Femur (tissue), 1 donor: ENCODE data around the gene PMM1.
A peak's percentile ranks its signal among the peaks of the same experiment; 100 is the strongest.

Source experiments
- DNase-seq: peaks from one replicate; pipeline ENCODE4 v3.0.0-alpha.2; 2017

PMM1 gene

DNA sequence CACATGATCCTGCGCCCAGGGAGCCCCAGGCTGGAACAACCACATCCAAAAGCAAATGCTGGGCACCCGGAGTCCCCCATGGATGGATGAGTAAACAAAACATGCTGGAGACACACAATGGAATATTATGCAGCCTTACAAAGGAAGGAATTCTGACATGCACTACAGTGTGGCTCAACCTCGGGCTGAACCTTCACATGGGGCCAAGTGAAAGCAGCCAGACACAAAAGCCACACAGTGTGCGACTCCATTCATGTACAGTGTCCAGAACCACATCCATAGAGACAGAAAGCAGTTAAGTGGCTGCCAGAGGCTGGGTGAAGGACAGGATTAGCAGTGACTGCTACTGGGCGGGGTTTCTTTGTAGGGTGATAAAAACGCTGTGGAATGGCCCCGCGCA lies 55.4 kb downstream of the PMM1 start:
- DNase-seq: no peak

GRCh38 chr22:41532908-41533825 lies 56.5 kb downstream of the PMM1 start:
- DNase-seq: peak; percentile 73

DNA sequence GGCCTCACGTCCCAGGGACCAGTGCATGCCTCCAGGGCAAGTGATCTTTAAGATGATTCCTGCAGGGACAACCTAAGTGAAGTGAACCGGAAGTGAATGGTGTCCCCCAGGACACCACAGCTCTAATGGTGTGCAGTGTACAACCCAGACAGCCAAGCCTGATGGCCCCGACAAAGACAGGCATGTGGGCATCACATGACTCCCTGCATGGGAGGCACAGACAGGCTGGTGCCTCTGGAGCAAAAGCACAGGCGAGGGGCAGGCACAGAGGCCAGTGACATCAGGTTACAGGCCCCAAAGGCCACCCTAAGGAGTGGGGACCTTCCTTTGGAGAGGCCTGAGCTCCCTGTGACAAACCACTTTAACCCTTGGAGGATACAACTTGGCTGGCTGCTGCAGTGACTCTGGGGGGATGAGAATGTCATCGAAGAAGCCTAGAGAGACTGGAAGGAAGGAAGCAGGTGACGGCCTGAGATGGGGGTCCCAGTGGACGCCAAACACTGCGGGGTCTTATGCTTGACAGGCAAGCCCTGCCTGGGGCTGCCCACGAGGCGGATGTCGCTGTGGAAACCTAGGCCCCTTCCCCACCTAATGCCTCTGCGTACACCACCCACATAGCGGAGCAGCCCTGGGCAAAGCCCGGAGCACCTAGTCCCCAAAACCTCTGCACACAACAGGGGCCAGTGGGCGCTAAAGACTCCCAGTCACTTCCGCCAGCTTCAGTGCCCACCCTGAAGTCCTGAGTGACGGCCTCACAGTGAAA lies 57.7 kb downstream of the PMM1 start:
- DNase-seq: no peak

- no peak for DNase-seq
Observed at GRCh38 chr22:41530890-41531714, 58.5 kb downstream of the PMM1 start.

- no peak for DNase-seq
Observed at GRCh38 chr22:41528938-41529561, 60.6 kb downstream of the PMM1 start.

DNA sequence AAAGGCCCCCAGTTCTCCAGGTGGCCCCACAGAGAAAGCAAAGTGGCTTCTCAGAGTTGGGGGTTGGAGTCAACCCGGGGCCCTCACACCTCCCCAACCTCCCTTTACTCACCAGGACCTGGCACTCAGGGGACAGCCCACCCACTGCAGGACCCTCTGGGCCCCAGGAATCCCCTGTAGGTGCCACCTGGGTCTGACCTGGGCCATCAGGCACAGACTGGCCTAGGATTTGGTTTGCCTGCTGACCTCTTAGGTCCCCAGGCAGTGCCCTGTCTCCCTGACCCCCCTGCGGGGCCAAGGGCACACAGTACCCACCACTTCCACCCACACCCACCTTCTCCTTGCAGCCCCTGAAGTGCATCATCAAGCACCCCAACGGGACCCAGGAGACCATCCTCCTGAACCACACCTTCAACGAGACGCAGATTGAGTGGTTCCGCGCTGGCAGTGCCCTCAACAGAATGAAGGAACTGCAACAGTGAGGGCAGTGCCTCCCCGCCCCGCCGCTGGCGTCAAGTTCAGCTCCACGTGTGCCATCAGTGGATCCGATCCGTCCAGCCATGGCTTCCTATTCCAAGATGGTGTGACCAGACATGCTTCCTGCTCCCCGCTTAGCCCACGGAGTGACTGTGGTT lies 61.4 kb downstream of the PMM1 start:
- no peak for DNase-seq
